T-helper 2 cell treated with Interferon-gamma antibody and Interleukin-4, amounts not matched to agents 5 μg/mL and 100 μg/mL, for 36 hours (primary cell): Measurements from ENCODE around the gene CD164L2.
"Not testable (repeated sequence)": the region's sequence is repeated elsewhere in the genome, so short reads cannot be mapped to it uniquely, and the experiment has no call there.

Source experiments
- DNase-seq: peaks from one replicate; pipeline ENCODE4 v3.0.0; 2021; ENCODE audit warnings: low spot score
- H3K27ac Mint-ChIP-seq: one replicate; pipeline ENCODE4 v1.8.0; 2021; ENCODE audit warnings: mild to moderate bottlenecking, mixed read lengths
- H3K27me3 Mint-ChIP-seq: one replicate; pipeline ENCODE4 v1.8.0; 2021; ENCODE audit warnings: low read depth, mixed read lengths
- H3K36me3 Mint-ChIP-seq: one replicate; pipeline ENCODE4 v1.8.0; 2021; ENCODE audit warnings: low read depth, mixed read lengths
- H3K4me1 Mint-ChIP-seq: one replicate; pipeline ENCODE4 v1.8.0; 2021; ENCODE audit warnings: low read depth, mixed read lengths
- H3K4me3 Mint-ChIP-seq: one replicate; pipeline ENCODE4 v1.8.0; 2022; ENCODE audit warnings: mild to moderate bottlenecking, moderate library complexity, mixed read lengths
- H3K9me3 Mint-ChIP-seq: one replicate; pipeline ENCODE4 v1.8.0; 2021; ENCODE audit warnings: mixed read lengths

CD164L2 gene

GRCh38 chr1:27413004-27413403 lies 29.9 kb upstream of the CD164L2 start:
- H3K9me3 Mint-ChIP-seq: no peaks in the 10 kb centered on the region
- peaks cover 66% of the 10 kb centered on the region for H3K36me3 Mint-ChIP-seq
- no peak overlapping the region for H3K27ac Mint-ChIP-seq
- peaks cover 18% of the 10 kb centered on the region for H3K4me1 Mint-ChIP-seq
- H3K4me3 Mint-ChIP-seq: no peak overlapping the region
- no peaks in the 10 kb centered on the region for H3K27me3 Mint-ChIP-seq
- DNase-seq: no peak

- DNase-seq: no peak
- H3K4me1 Mint-ChIP-seq: peaks cover 15% of the 10 kb centered on the region
- H3K9me3 Mint-ChIP-seq: no peaks in the 10 kb centered on the region
- no peak overlapping the region for H3K4me3 Mint-ChIP-seq
- H3K36me3 Mint-ChIP-seq: peaks cover 65% of the 10 kb centered on the region
- no peak overlapping the region for H3K27ac Mint-ChIP-seq
- no peaks in the 10 kb centered on the region for H3K27me3 Mint-ChIP-seq
Measured at GRCh38 chr1:27412502-27412901, 29.4 kb upstream of the CD164L2 start.

GRCh38 chr1:27410709-27411108 lies 27.6 kb upstream of the CD164L2 start:
- peaks cover 58% of the 10 kb centered on the region for H3K36me3 Mint-ChIP-seq
- H3K9me3 Mint-ChIP-seq: no peaks in the 10 kb centered on the region
- DNase-seq: no peak
- no peak overlapping the region for H3K4me3 Mint-ChIP-seq
- no peak overlapping the region for H3K27ac Mint-ChIP-seq
- H3K27me3 Mint-ChIP-seq: no peaks in the 10 kb centered on the region
- H3K4me1 Mint-ChIP-seq: peaks cover 4% of the 10 kb centered on the region

- peaks cover 51% of the 10 kb centered on the region for H3K36me3 Mint-ChIP-seq
- no peaks in the 10 kb centered on the region for H3K27me3 Mint-ChIP-seq
- H3K9me3 Mint-ChIP-seq: no peaks in the 10 kb centered on the region
- H3K4me1 Mint-ChIP-seq: no peaks in the 10 kb centered on the region
- H3K4me3 Mint-ChIP-seq: no peak overlapping the region
- no peak overlapping the region for H3K27ac Mint-ChIP-seq
- DNase-seq: no peak
Measured at GRCh38 chr1:27409669-27410068, 26.5 kb upstream of the CD164L2 start.

GRCh38 chr1:27408151-27408550 lies 25.0 kb upstream of the CD164L2 start:
- Mint-ChIP-seq H3K27ac (no peak overlapping the region), H3K9me3 (no peaks in the 10 kb centered on the region), H3K36me3 (peaks cover 41% of the 10 kb centered on the region), H3K4me1 (peaks cover 11% of the 10 kb centered on the region), H3K27me3 (no peaks in the 10 kb centered on the region), H3K4me3 (no peak overlapping the region)
- no peak for DNase-seq

- not testable (repeated sequence) for H3K27me3 Mint-ChIP-seq, H3K4me3 Mint-ChIP-seq, DNase-seq, H3K9me3 Mint-ChIP-seq, H3K27ac Mint-ChIP-seq
- Mint-ChIP-seq H3K36me3 (peaks cover 32% of the 10 kb centered on the region), H3K4me1 (peaks cover 15% of the 10 kb centered on the region)
Measured at GRCh38 chr1:27406791-27407190, 23.7 kb upstream of the CD164L2 start.

GRCh38 chr1:27406362-27406680 lies 23.2 kb upstream of the CD164L2 start:
- no peak for DNase-seq
- H3K27ac Mint-ChIP-seq: no peak overlapping the region
- H3K4me3 Mint-ChIP-seq: no peak overlapping the region
- H3K27me3 Mint-ChIP-seq: no peaks in the 10 kb centered on the region
- no peaks in the 10 kb centered on the region for H3K9me3 Mint-ChIP-seq
- H3K4me1 Mint-ChIP-seq: peaks cover 17% of the 10 kb centered on the region
- peaks cover 31% of the 10 kb centered on the region for H3K36me3 Mint-ChIP-seq

GRCh38 chr1:27405598-27406361 lies 22.6 kb upstream of the CD164L2 start:
- not testable (repeated sequence) for H3K4me3 Mint-ChIP-seq, H3K27me3 Mint-ChIP-seq, H3K27ac Mint-ChIP-seq, DNase-seq, H3K9me3 Mint-ChIP-seq
- H3K4me1 Mint-ChIP-seq: peaks cover 17% of the 10 kb centered on the region
- H3K36me3 Mint-ChIP-seq: peaks cover 26% of the 10 kb centered on the region

GRCh38 chr1:27405074-27405473 lies 21.9 kb upstream of the CD164L2 start:
- Mint-ChIP-seq H3K36me3 (peaks cover 22% of the 10 kb centered on the region), H3K27me3 (no peaks in the 10 kb centered on the region), H3K9me3 (no peaks in the 10 kb centered on the region), H3K4me1 (peaks cover 17% of the 10 kb centered on the region), H3K27ac (no peak overlapping the region), H3K4me3 (no peak overlapping the region)
- no peak for DNase-seq

- Mint-ChIP-seq H3K4me3 (no peak overlapping the region), H3K27me3 (no peaks in the 10 kb centered on the region), H3K36me3 (peaks cover 20% of the 10 kb centered on the region), H3K4me1 (peaks cover 17% of the 10 kb centered on the region), H3K27ac (peak overlapping the region; percentile 68), H3K9me3 (no peaks in the 10 kb centered on the region)
- no peak for DNase-seq
Measured at GRCh38 chr1:27403931-27404330, 20.8 kb upstream of the CD164L2 start.

GRCh38 chr1:27403065-27403726 lies 20.1 kb upstream of the CD164L2 start:
- Mint-ChIP-seq H3K4me3 (no peak overlapping the region), H3K27ac (peak overlapping the region; percentile 45), H3K9me3 (no peaks in the 10 kb centered on the region), H3K36me3 (peaks cover 16% of the 10 kb centered on the region), H3K4me1 (peaks cover 17% of the 10 kb centered on the region), H3K27me3 (no peaks in the 10 kb centered on the region)
- DNase-seq: no peak

GRCh38 chr1:27402349-27402754 lies 19.2 kb upstream of the CD164L2 start:
- no peak for DNase-seq

GRCh38 chr1:27400963-27401341 lies 17.8 kb upstream of the CD164L2 start:
- Mint-ChIP-seq H3K9me3 (no peaks in the 10 kb centered on the region), H3K4me1 (peaks cover 17% of the 10 kb centered on the region), H3K27ac (no peak overlapping the region), H3K27me3 (no peaks in the 10 kb centered on the region), H3K36me3 (peaks cover 2% of the 10 kb centered on the region), H3K4me3 (no peak overlapping the region)
- no peak for DNase-seq

More at GRCh38 chr1:27402349-27402754, 19.2 kb upstream of the CD164L2 start:
- H3K27ac Mint-ChIP-seq: no peak overlapping the region
- H3K9me3 Mint-ChIP-seq: no peaks in the 10 kb centered on the region
- H3K36me3 Mint-ChIP-seq: peaks cover 10% of the 10 kb centered on the region
- H3K27me3 Mint-ChIP-seq: no peaks in the 10 kb centered on the region
- H3K4me3 Mint-ChIP-seq: no peak overlapping the region
- H3K4me1 Mint-ChIP-seq: peaks cover 17% of the 10 kb centered on the region

GRCh38 chr1:27400082-27400962 lies 17.2 kb upstream of the CD164L2 start:
- H3K9me3 Mint-ChIP-seq: no peaks in the 10 kb centered on the region
- no peak overlapping the region for H3K27ac Mint-ChIP-seq
- no peaks in the 10 kb centered on the region for H3K27me3 Mint-ChIP-seq
- peaks cover 17% of the 10 kb centered on the region for H3K4me1 Mint-ChIP-seq
- no peak for DNase-seq
- H3K36me3 Mint-ChIP-seq: no peaks in the 10 kb centered on the region
- no peak overlapping the region for H3K4me3 Mint-ChIP-seq
